GM12891 (cell line): ENCODE data around the gene POU2AF1.

Source experiments
- POLR2A ChIP-seq: IDR thresholded peaks from 2 replicates; pipeline ENCODE4 v1.6.1; 2011; ENCODE audit warnings: low read depth, low read length, control low read depth
- POLR2AphosphoS5 ChIP-seq: IDR thresholded peaks from 2 replicates; pipeline ENCODE4 v1.6.1; 2011; ENCODE audit warnings: low read depth, low read length, control low read depth
- TAF1 ChIP-seq: IDR thresholded peaks from 2 replicates; pipeline ENCODE4 v1.6.1; 2011; ENCODE audit warnings: low read depth, low read length, control low read depth

DNA sequence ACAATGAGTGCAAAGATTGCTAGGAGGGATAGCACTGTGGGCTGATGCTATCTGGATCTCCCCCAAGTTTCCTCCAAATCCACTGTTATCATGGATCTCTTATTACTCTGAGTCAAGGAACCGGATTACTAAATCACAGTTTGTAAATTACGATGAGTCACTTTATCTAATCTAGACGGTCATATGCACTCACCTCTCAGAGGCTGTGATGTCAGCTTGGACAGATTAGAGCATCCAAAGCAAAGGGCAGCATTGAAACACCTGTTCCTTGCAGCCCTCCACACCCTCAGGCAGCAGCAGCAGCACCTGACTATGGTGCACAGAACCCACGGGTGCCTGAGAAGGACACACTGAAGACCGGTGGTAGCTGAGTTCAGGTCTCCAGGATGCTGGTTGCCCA lies 14.0 kb upstream of the POU2AF1 start:
- TF ChIP-seq POLR2AphosphoS5 (no peak), POLR2A (no peak), TAF1 (no peak)
